Activated naive CD8-positive, alpha-beta T cell treated with anti-CD3 and anti-CD28 coated beads for 36 hours (primary cell): ENCODE results near the gene IFNLR1. TPM values are rescaled to one million over a fixed set of nuclear protein-coding genes. Genes with fewer than 3 reads are reported as not detected.

Source experiments
- DNase-seq: peaks from one replicate; pipeline ENCODE4 v3.0.0; 2021
- H3K27ac Mint-ChIP-seq: one replicate; pipeline ENCODE4 v1.8.0; 2022; ENCODE audit warnings: mild to moderate bottlenecking, moderate library complexity, mixed read lengths
- H3K27me3 Mint-ChIP-seq: one replicate; pipeline ENCODE4 v1.8.0; 2022; ENCODE audit warnings: mild to moderate bottlenecking, mixed read lengths
- H3K36me3 Mint-ChIP-seq: one replicate; pipeline ENCODE4 v1.8.0; 2021; ENCODE audit warnings: mild to moderate bottlenecking, mixed read lengths
- H3K4me1 Mint-ChIP-seq: one replicate; pipeline ENCODE4 v1.8.0; 2021; ENCODE audit warnings: mixed read lengths
- H3K4me3 Mint-ChIP-seq: one replicate; pipeline ENCODE4 v1.8.0; 2022; ENCODE audit warnings: mild to moderate bottlenecking, moderate library complexity, mixed read lengths
- H3K9me3 Mint-ChIP-seq: one replicate; pipeline ENCODE4 v1.8.0; 2022; ENCODE audit warnings: mixed read lengths
- total RNA-seq, 2 experiments: library from RNA; stranded (reverse); gene quantifications; one replicate each; pipeline ENCODE4 v1.2.3, GENCODE V29; 2021

IFNLR1 gene
- total RNA-seq, 2 experiments from 2014 or later: 6.3 to 7.3 TPM

DNA sequence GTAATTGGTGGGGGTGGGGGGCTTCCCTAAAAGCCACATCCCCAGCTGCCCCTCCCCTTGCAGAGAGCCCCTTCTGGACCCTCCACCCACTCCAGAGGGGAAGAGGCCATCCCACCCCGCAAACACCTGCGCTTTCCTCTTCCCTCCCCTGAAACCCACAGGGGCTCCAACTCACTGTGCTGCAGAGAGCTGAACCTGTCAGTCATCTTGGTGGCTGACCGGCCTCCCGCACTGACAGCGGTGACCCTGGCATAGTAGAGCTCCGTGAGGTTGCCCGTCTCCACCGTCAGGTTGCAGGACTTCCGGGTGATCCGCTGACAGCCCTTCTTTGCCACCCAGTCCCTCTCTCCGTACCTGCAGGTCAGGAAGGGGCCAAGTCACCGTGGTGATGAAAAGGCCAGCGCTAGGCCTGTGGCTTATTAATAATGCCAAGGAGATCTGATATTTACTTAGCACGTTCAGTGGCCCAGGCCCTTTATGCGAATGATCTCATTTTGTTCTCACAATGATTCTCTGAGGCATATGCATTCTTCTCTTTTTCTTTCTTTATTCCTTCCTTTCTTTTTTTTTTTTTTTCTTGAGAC, 50.0 kb downstream of the IFNLR1 start:
- Mint-ChIP-seq H3K36me3 (no peaks in the 10 kb centered on the region), H3K4me1 (no peaks in the 10 kb centered on the region), H3K27me3 (peaks cover under 1% of the 10 kb centered on the region), H3K27ac (no peak overlapping the region), H3K4me3 (no peak overlapping the region), H3K9me3 (no peaks in the 10 kb centered on the region)
- no peak for DNase-seq

DNA sequence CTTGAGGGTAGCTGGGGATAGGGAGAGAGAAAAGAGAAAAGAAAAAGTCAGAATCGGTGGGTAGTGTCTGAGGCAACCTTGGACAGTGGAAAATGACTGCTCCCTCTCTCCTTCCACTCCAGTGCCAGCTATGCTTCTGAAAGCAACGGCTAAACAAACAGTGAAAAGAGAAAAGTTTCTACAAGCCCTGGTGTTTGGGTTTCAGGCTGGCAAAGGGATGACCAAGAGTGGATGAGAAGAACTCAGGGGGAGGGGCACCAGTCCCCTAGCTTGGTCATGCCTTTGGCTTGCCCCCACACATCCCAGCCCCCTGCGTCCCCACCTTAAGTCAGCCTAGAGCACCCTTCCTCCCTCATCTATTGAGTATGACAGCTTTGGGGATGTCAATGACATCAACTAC, 52.7 kb downstream of the IFNLR1 start:
- Mint-ChIP-seq H3K4me1 (no peaks in the 10 kb centered on the region), H3K4me3 (no peak overlapping the region), H3K9me3 (peaks cover 12% of the 10 kb centered on the region), H3K27me3 (peaks cover 3% of the 10 kb centered on the region), H3K27ac (no peak overlapping the region), H3K36me3 (peaks cover 2% of the 10 kb centered on the region)
- DNase-seq: no peak

DNA sequence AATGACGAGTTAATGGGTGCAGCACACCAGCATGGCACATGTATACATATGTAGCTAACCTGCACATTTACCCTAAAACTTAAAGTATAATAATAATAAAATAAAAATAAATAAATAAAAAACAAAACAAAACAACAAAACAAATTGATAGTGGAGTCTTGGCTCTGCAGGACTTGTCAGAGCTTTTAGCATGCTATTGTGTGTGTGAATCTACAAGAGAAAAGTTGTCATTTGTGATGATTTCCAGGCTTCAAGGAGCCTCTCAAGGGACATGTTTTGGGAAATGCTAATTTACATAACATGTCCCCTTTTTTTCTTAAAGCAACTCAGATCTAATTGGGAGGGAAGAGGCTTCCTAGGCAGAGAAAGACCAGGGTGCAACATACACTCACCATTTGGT, 53.3 kb downstream of the IFNLR1 start:
- no peak for DNase-seq
- peaks cover 2% of the 10 kb centered on the region for H3K36me3 Mint-ChIP-seq
- H3K4me3 Mint-ChIP-seq: no peak overlapping the region
- peaks cover 12% of the 10 kb centered on the region for H3K9me3 Mint-ChIP-seq
- peaks cover 3% of the 10 kb centered on the region for H3K27me3 Mint-ChIP-seq
- no peaks in the 10 kb centered on the region for H3K4me1 Mint-ChIP-seq
- H3K27ac Mint-ChIP-seq: no peak overlapping the region

DNA sequence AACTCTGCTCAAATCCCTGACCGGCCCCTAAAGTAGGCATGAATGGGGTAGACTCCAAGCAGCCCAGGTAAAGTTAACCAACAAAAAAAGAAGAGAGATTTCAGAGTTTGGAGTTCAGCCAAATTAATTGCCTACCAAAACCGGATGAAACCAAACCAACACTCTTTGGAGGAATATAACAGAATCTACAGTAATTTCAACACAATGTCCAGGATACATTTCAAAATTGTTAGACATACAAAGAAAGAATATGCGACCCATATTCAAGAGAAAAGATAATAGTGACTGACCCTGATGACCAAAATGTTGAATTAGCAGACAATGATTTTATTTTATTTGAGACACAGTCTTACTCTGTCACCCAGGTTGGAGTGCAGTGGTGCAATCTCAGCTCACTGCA, 56.7 kb downstream of the IFNLR1 start:
- peaks cover 3% of the 10 kb centered on the region for H3K27me3 Mint-ChIP-seq
- H3K4me1 Mint-ChIP-seq: no peaks in the 10 kb centered on the region
- no peak overlapping the region for H3K27ac Mint-ChIP-seq
- no peak overlapping the region for H3K4me3 Mint-ChIP-seq
- H3K36me3 Mint-ChIP-seq: peaks cover 2% of the 10 kb centered on the region
- DNase-seq: no peak
- H3K9me3 Mint-ChIP-seq: peaks cover 12% of the 10 kb centered on the region

DNA sequence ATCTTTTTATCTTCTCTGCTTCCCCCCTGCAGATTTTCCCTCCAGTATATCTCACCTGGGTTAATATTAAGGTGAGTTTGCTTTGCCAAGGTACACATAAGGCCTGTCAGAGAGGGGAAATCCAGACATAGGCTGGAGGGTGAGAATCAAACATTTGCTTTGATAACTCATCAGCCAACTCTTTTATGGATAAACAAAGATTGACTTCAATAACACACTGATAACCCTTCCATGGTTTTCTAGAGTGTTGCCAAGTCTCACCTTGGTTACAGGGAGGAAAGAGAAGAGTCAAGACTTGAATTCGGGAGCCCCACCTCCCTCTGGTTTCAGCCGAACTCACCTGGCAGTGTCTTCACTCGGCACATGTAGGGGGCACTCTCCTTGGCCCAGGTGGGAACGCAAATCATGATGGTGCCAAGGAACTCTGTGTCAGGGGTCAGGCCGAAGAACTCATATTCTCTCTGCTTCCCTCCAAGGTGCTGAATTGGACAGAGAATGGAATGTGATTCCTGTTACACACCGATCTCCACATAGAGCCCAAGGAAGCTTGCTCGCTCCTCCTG, 59.2 kb downstream of the IFNLR1 start:
- no peak overlapping the region for H3K4me3 Mint-ChIP-seq
- peaks cover 3% of the 10 kb centered on the region for H3K27me3 Mint-ChIP-seq
- no peaks in the 10 kb centered on the region for H3K4me1 Mint-ChIP-seq
- peaks cover 2% of the 10 kb centered on the region for H3K36me3 Mint-ChIP-seq
- DNase-seq: no peak
- peaks cover 12% of the 10 kb centered on the region for H3K9me3 Mint-ChIP-seq
- no peak overlapping the region for H3K27ac Mint-ChIP-seq

DNA sequence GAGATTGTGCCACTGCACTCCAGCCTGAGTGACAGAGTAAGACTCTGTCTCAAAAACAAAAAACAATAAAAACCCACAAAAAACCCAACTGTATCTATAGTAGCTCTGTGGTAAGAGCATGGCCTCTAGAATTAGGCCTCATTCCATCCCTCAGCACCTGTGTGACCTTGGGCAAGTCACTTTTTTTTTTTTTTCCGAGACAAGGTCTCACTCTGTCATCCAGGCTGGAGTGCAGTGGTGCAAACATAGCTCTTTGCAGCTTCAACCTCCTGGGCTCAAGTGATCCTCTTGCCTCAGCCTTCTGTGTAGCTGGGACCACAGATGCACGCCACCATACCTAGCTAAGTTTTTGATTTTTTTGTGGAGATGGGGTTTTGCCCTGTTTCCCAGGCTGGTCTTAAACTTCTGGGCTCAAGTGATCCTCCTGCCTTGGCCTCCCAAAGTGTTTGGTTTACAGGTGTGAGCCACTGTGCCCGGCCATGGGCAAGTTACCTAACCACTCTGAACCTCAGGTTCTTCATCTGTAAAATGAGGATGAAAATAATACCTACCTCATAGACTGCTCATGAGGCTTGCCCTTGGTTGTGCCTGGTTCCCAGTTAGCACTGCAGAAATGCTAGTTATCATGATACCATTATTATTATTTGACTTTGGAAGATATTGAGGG, 59.8 kb downstream of the IFNLR1 start:
- Mint-ChIP-seq H3K4me3 (no peak overlapping the region), H3K4me1 (no peaks in the 10 kb centered on the region), H3K27ac (no peak overlapping the region), H3K27me3 (peaks cover 3% of the 10 kb centered on the region), H3K9me3 (peaks cover 12% of the 10 kb centered on the region), H3K36me3 (peaks cover 2% of the 10 kb centered on the region)
- DNase-seq: no peak

DNA sequence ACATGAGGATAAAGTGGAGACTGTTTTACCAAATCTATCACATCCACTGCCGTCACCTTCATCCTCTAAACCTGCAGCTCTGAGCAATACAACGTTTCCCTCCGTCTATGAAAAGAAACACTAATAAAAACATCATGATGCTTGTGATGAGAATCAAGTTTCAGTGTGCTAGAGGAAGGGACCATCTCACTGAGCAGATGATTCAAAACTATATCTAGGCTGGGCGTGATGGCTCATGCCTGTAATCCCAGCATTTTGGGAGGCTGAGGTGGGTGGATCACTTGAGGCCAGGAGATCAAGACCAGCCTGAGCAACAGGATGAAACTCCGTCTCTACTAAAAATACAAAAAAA, 60.4 kb downstream of the IFNLR1 start:
- Mint-ChIP-seq H3K9me3 (peaks cover 12% of the 10 kb centered on the region), H3K36me3 (peaks cover 2% of the 10 kb centered on the region), H3K27me3 (no peaks in the 10 kb centered on the region), H3K4me3 (no peak overlapping the region), H3K27ac (no peak overlapping the region), H3K4me1 (no peaks in the 10 kb centered on the region)
- DNase-seq: no peak

DNA sequence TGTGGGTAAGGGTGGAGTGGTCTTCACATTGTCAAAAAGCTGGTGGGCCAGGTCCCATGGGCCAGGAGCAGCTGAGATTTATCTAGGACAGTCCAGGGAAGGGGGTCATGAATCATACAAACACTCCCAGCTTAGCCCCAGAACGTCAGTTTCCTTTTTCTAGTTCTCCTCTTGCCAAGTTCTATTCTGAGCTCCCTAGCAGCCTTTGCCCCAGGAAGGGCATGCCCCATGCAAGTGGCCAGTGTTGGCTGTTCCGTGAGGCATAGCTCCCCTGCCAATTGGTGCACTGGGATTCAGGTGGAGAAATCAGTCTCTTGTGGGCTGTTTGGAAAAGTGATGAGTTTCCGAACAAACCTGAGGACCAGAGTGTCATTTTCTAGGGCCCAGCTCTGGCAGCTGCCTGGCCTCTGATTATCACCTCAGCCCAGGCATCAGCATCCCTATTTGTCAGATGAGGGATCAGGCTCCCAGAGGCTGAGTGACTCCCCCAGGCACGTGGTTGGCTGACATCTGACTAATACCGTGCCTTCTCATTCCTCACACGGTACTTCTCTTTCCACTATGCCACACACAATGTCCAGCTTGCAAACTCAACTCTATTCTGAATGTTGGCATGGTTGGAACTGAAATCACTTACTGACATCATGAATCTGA, 60.9 kb downstream of the IFNLR1 start:
- no peak for DNase-seq
- peaks cover 2% of the 10 kb centered on the region for H3K36me3 Mint-ChIP-seq

DNA sequence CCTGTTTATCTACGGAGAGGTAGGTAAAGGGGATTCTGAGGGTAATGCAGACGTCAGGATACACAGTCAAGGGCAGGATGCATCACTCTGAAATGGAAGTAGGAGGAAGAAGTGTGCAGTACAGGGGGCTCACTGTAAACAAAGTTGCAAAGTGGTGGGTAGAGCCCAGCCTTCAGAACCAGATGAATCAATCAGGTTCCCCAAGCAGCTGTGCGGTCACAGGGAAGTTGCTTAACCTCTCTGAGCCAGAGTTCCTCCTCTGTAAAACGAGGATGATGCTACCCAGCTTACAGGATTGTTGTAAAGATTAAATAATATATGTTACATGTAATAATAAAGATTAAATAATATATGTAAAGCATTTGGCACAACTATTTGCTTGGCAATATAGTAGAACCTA, 61.6 kb downstream of the IFNLR1 start:
- no peak for DNase-seq
- Mint-ChIP-seq H3K36me3 (peaks cover 2% of the 10 kb centered on the region), H3K4me1 (no peaks in the 10 kb centered on the region), H3K27me3 (no peaks in the 10 kb centered on the region), H3K9me3 (peaks cover 9% of the 10 kb centered on the region), H3K4me3 (no peak overlapping the region), H3K27ac (no peak overlapping the region)

More for the DNA sequence above, 60.9 kb downstream of the IFNLR1 start:
- Mint-ChIP-seq H3K27me3 (no peaks in the 10 kb centered on the region), H3K4me1 (no peaks in the 10 kb centered on the region), H3K9me3 (peaks cover 12% of the 10 kb centered on the region), H3K4me3 (no peak overlapping the region), H3K27ac (no peak overlapping the region)

DNA sequence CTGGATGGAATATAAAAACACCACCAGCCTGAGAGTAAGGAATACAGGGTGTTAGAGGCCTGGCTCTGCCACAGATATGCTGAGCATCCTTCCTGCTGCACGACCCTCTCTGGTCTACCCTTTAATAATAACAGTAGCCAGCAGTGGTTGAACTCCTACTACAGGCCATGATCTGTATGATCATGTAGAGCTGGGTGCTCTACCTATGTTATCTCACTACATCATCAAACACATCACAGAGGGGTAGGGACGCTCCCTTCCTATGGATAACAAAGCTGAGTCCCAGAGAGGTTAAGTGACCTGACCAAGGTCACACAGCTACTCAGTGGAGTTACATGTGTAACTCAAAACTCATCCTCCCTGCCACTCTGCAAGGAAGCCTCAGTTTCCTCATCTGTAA, 62.1 kb downstream of the IFNLR1 start:
- H3K27me3 Mint-ChIP-seq: no peaks in the 10 kb centered on the region
- no peak overlapping the region for H3K27ac Mint-ChIP-seq
- H3K4me1 Mint-ChIP-seq: no peaks in the 10 kb centered on the region
- peaks cover 6% of the 10 kb centered on the region for H3K9me3 Mint-ChIP-seq
- H3K36me3 Mint-ChIP-seq: peaks cover 2% of the 10 kb centered on the region
- no peak overlapping the region for H3K4me3 Mint-ChIP-seq
- DNase-seq: no peak

DNA sequence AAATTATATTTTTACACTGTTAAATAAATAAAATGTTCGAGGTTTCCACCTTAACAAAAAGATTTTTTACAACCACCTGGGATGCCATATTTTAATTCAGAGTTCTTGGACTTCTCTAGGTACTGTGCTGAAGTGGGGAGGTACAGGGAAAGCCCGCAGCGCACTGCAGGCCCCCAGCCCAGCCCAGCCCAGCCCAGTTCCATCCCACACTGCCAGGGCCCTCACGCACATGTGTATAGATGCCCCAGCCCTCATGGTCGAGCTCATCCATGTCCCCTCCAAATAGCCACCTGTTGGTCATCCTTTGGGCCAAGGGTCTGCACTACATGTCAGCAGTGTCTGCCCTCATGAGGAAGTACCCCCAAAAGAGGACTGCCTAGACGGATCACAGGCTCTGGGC, 63.5 kb downstream of the IFNLR1 start:
- DNase-seq: no peak
- Mint-ChIP-seq H3K4me3 (no peak overlapping the region), H3K36me3 (no peaks in the 10 kb centered on the region), H3K4me1 (no peaks in the 10 kb centered on the region), H3K27ac (no peak overlapping the region), H3K27me3 (peaks cover 5% of the 10 kb centered on the region), H3K9me3 (no peaks in the 10 kb centered on the region)

DNA sequence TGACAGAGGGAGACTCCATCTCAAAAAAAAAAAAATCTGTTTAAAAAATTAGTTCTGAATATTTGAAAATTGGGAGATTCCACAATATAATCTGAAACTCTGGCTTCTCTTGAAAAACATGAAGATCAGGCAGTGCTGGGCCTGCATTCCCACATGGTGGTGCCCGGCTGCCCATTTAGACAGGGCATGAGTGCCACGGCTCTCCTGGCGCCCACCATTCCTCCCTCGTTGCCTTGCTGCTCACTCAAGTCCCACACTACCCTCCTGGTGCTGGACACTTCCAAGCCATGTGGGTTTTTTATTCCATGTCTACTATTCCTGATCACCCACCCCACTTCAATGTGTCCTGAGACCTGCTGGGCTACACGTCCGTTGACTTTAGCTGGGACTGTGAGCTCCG, 64.3 kb downstream of the IFNLR1 start:
- Mint-ChIP-seq H3K4me1 (no peaks in the 10 kb centered on the region), H3K36me3 (no peaks in the 10 kb centered on the region), H3K27ac (no peak overlapping the region), H3K9me3 (no peaks in the 10 kb centered on the region), H3K27me3 (peaks cover 9% of the 10 kb centered on the region), H3K4me3 (no peak overlapping the region)
- DNase-seq: no peak

DNA sequence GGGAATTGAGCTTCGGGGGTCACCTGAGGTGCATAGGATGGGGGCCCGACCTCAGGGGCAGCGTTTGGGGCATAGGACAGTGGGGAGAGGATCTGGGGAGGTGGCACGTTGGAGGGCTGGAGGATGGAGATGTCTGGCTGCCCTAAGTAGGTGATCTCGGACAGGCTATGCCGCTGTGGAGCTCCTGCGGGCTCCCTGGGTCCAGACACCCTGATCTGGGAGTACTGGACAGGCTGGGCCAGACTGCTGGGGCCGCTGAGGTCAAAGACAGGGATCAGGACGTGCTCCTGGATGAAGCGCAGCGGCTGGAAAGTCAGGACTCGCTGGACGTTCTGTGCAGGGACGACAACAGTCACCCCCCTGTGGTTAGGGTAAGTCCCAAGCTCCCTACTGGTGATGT, 65.7 kb downstream of the IFNLR1 start:
- H3K4me3 Mint-ChIP-seq: no peak overlapping the region
- H3K9me3 Mint-ChIP-seq: no peaks in the 10 kb centered on the region
- peaks cover 10% of the 10 kb centered on the region for H3K27me3 Mint-ChIP-seq
- no peaks in the 10 kb centered on the region for H3K36me3 Mint-ChIP-seq
- H3K27ac Mint-ChIP-seq: no peak overlapping the region
- H3K4me1 Mint-ChIP-seq: no peaks in the 10 kb centered on the region
- no peak for DNase-seq

DNA sequence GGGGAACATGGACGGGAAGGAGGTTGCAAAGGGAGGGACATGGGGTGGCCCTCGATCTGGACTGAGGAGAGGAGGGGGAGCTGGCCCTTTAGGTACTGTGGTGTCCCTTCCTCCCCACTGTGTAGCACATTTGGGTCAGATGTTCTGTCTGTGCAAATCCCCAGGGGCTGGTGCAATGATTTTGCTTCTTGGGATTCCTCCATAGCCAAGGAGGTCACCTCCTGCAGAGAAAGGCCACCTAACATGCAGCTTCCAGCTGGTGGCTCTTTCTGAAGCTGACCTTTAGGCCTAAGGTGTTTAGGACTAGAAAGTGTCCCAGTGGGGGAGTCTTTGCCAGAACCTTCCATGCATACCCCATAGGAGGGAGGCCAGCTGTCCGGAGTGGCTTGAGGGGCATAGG, 66.1 kb downstream of the IFNLR1 start:
- H3K27me3 Mint-ChIP-seq: peaks cover 14% of the 10 kb centered on the region
- H3K9me3 Mint-ChIP-seq: no peaks in the 10 kb centered on the region
- no peak overlapping the region for H3K4me3 Mint-ChIP-seq
- H3K4me1 Mint-ChIP-seq: no peaks in the 10 kb centered on the region
- DNase-seq: no peak
- no peak overlapping the region for H3K27ac Mint-ChIP-seq
- no peaks in the 10 kb centered on the region for H3K36me3 Mint-ChIP-seq

DNA sequence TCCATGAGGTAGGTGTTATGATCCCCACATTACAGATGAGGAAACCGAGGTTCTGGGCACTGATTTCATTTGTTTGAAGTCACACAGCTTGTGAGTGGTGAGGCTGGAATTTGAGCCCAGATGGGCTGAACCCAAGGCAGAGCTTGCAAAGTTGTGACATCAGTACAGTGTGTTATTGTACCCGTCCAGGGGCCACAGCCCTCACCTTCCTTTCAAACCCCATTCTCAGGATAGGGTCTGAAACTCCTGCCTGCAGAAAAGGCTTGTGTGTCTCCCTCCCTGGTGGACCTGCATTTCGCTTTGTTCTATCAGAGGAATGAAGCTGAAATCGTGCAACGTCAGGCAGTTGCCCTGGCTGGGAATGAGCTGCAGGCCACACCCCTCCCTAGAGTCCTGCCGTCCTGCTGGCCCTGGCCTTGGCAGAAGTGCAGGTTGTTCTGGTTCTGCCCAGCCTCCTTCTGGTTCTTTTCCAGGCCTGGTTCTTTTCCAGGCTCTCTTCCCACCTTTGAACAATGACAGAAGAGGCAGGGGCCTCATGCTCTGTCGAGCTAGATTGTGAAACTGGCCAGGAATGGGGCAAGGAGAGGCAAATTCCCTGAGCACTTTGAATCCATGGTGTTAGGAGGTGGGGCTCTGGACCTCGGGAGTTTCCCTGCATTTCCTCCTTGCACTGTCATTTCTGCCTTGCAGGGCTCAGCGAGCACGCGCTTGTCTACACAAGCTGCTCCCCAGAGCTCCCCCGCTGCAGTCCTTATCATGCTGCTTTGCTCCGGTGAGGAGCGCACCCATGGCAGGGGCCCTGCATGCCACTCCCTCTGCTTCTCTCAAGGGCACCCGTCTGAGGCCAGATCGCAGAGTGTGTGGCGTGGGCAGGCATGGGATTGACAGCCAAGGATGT, 67.0 kb downstream of the IFNLR1 start:
- Mint-ChIP-seq H3K27me3 (peaks cover 20% of the 10 kb centered on the region), H3K9me3 (no peaks in the 10 kb centered on the region), H3K4me3 (no peak overlapping the region), H3K36me3 (no peaks in the 10 kb centered on the region), H3K27ac (no peak overlapping the region), H3K4me1 (no peaks in the 10 kb centered on the region)
- DNase-seq: no peak
